ENCODE results near the gene RAB7B. TPM values are rescaled to one million over a fixed set of nuclear protein-coding genes. Genes with fewer than 3 reads are reported as not detected.

Gene RAB7B
- total and polyA plus RNA-seq, 2 of the 4 experiments (the other 2 are of a cell fraction): 9.1 to 14.7 TPM

DNA sequence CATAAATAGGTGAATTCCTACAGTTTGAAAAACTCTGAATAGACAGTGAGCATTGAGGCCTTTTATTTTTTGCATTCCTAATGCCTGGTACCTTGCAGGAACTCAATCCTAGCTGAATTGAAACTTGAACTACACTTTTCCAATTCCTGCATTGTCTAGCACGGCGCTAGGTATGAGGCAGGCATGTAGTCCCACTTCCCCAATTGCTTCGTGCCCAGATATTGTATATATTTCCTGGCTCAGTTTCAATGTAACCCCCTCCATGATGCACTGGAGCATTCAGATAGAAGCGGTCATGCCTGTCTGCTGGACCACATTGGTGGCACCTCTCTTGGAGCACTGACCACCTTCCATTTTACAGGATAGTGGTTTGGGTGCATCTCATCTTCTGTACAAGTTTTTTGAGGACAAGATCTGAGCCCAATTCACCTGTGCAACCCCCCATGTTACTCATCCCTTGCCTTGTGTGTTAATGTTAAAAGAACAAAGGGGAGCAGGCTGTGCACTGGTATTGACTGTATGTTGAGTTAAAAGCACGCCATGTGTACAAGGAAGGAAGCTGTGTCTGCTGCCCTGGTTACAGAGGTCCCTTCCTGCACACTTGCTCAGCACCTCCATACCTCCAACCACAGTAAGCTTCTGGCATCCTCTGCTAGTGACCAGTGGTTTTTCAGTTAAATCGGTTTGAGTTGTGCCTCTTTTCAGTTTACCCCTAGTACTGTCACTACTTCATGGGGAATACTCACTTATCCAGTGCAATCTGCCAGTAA lies 10.0 kb upstream of the RAB7B start:
- POLR2A ChIA-PET (ENCODE audit: unreplicated experiment): no interaction called here
- Histone ChIP-seq H3K4ac (ENCODE audit: low read depth, low read length) (no peak overlapping the region), H4K8ac (ENCODE audit: low read depth in 2 of 2, low read length in 2 of 2) (no peak overlapping the region), H3K18ac (ENCODE audit: low read depth, low read length) (no peak overlapping the region), H2AK5ac (ENCODE audit: low read depth, low read length) (no peak overlapping the region), H2BK5ac (ENCODE audit: low read depth, low read length, poor library complexity, severe bottlenecking) (no peak overlapping the region), H2AFZ (replicated peaks; ENCODE audit: low read length, poor library complexity) (no peak overlapping the region), H3K36me3 (ENCODE audit: control insufficient read depth, insufficient read depth, low read length) (no peaks in the 10 kb centered on the region), H3K4me2 (ENCODE audit: low read depth, low read length) (no peak overlapping the region), H3K27me3 (ENCODE audit: control insufficient read depth, insufficient read depth, low read length) (peaks cover 39% of the 10 kb centered on the region), H3K9me3 (ENCODE audit: control insufficient read depth, insufficient read depth, low read length) (no peaks in the 10 kb centered on the region; the same call in 1 of the 2 replicates), H3K9ac (ENCODE audit: low read depth, low read length) (no peak overlapping the region), H3K4me3 (ENCODE audit: insufficient read depth, low read depth, low read length) (no peak overlapping the region), H3K23ac (ENCODE audit: low read depth, low read length) (no peak overlapping the region), H4K91ac (ENCODE audit: insufficient read depth, low read depth, low read length) (no peak overlapping the region), H2BK120ac (ENCODE audit: low read depth, low read length) (no peak overlapping the region), H3K4me1 (ENCODE audit: control insufficient read depth, insufficient read depth, low read length) (no peaks in the 10 kb centered on the region), H2BK15ac (ENCODE audit: low read depth, low read length) (no peak overlapping the region), H3K56ac (ENCODE audit: extremely low read depth, insufficient read depth, low read length) (no peak overlapping the region), H2AK9ac (replicated peaks; ENCODE audit: low read depth, low read length, poor library complexity) (no peak overlapping the region), H4K20me1 (ENCODE audit: insufficient read depth, low read length) (no peaks in the 10 kb centered on the region), H2BK20ac (ENCODE audit: low read depth, low read length) (no peak overlapping the region), H3K27ac (ENCODE audit: insufficient read depth, low read length) (no peak overlapping the region), H3K14ac (replicated peaks; ENCODE audit: low read depth, low read length) (no peak overlapping the region), H3K79me1 (ENCODE audit: low read depth in 1 of 2, low read length in 2 of 2) (no peaks in the 10 kb centered on the region), H3K9me1 (ENCODE audit: insufficient read depth, low read length) (no peaks in the 10 kb centered on the region), H4K5ac (ENCODE audit: low read depth, low read length) (no peak overlapping the region)
- TF ChIP-seq, protein P1, sequence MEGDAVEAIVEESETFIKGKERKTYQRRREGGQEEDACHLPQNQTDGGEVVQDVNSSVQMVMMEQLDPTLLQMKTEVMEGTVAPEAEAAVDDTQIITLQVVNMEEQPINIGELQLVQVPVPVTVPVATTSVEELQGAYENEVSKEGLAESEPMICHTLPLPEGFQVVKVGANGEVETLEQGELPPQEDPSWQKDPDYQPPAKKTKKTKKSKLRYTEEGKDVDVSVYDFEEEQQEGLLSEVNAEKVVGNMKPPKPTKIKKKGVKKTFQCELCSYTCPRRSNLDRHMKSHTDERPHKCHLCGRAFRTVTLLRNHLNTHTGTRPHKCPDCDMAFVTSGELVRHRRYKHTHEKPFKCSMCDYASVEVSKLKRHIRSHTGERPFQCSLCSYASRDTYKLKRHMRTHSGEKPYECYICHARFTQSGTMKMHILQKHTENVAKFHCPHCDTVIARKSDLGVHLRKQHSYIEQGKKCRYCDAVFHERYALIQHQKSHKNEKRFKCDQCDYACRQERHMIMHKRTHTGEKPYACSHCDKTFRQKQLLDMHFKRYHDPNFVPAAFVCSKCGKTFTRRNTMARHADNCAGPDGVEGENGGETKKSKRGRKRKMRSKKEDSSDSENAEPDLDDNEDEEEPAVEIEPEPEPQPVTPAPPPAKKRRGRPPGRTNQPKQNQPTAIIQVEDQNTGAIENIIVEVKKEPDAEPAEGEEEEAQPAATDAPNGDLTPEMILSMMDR (conservative IDR thresholded peaks at IDR 0.05; ENCODE audit: low read depth, low read length): no peak
- TF ChIP-seq BHLHE40 (IDR thresholded peaks at IDR 0.05; ENCODE audit: low read depth, low read length): no peak
- TF ChIP-seq SMC3 (IDR thresholded peaks at IDR 0.05; ENCODE audit: low read depth, low read length): no peak
- no peak for TF ChIP-seq POLR2A (IDR thresholded peaks at IDR 0.05; ENCODE audit: low read depth, low read length)
- CTCF ChIA-PET: interaction anchor here (0.9 kb wide), 1 partner anchor 18 kb away, joined by 3 read pairs; no protein-coding TSS in a partner anchor
- in situ Hi-C loops (cut with MboI; ENCODE audit: low sequenced_read_pairs): no loop called here
- DNase-seq (no peak), ATAC-seq (ENCODE audit: low read depth) (no peak)
- dilution Hi-C loops (cut with HindIII; ENCODE audit: low sequenced_read_pairs, unreplicated experiment): no loop called here
- 90% methylated on average over 2 of the region's 6 CpGs; no CpG with 5 or more reads in 1 of the 2 experiments for WGBS, 2 experiments (ENCODE audit: extremely low coverage in 2 of 2, insufficient read length in 1 of 2)
- BruUV-seq (replicated peaks): no TSS peak
- intact Hi-C loops (cut with micrococcal nuclease): no loop called here

Measured in IMR-90 (cell line).